GM06990 (cell line): ENCODE data around the gene LAMP5.

Experiments used
- DNase-seq: peaks from one replicate; pipeline ENCODE4 v3.0.0-alpha.2; 2011; ENCODE audit not compliant: insufficient read length; ENCODE audit errors: extremely low read depth
- H3K27me3 ChIP-seq: replicated peaks from 2 replicates; pipeline ENCODE4 v1.6.0; 2011; ENCODE audit warnings: low read length; ENCODE audit not compliant: control insufficient read depth, insufficient read depth
- H3K36me3 ChIP-seq: 2 replicates; pipeline ENCODE4 v1.5.1; 2011; ENCODE audit warnings: low read length; ENCODE audit not compliant: control insufficient read depth, insufficient read depth
- H3K4me3 ChIP-seq: replicated peaks from 2 replicates; pipeline ENCODE4 v1.5.1; 2011; ENCODE audit warnings: low read depth, mild to moderate bottlenecking, control low read depth, low read length
- CTCF ChIP-seq: IDR thresholded peaks from 2 replicates; pipeline ENCODE4 v1.5.1; 2011; ENCODE audit warnings: low read length, control low read depth, mild to moderate bottlenecking, inconsistent platforms; ENCODE audit not compliant: insufficient read depth, poor library complexity, severe bottlenecking

Gene LAMP5

GRCh38 chr20:9500121-9500520 is 14.3 kb upstream of the LAMP5 start:
- no peak for DNase-seq
- H3K36me3 ChIP-seq, result no peaks in the 10 kb centered on the region
- no peaks in the 10 kb centered on the region for H3K27me3 ChIP-seq
- no peak for TF ChIP-seq CTCF
- no peak overlapping the region for H3K4me3 ChIP-seq

GRCh38 chr20:9501473-9501872 is 12.9 kb upstream of the LAMP5 start:
- H3K4me3 ChIP-seq, result no peak overlapping the region
- DNase-seq, result no peak
- no peaks in the 10 kb centered on the region for H3K36me3 ChIP-seq
- H3K27me3 ChIP-seq, result no peaks in the 10 kb centered on the region
- TF ChIP-seq CTCF, result no peak

- TF ChIP-seq CTCF, result peak; percentile 27
- Histone ChIP-seq H3K4me3 (no peak overlapping the region), H3K27me3 (no peaks in the 10 kb centered on the region), H3K36me3 (no peaks in the 10 kb centered on the region)
- DNase-seq, result no peak
Measured at GRCh38 chr20:9503526-9504245, 10.7 kb upstream of the LAMP5 start.

- no peaks in the 10 kb centered on the region for H3K36me3 ChIP-seq
- no peak overlapping the region for H3K4me3 ChIP-seq
- no peaks in the 10 kb centered on the region for H3K27me3 ChIP-seq
- DNase-seq, result no peak
- TF ChIP-seq CTCF, result no peak
Measured at GRCh38 chr20:9506280-9506821, 8.0 kb upstream of the LAMP5 start.

- Histone ChIP-seq H3K36me3 (no peaks in the 10 kb centered on the region), H3K4me3 (no peak overlapping the region), H3K27me3 (no peaks in the 10 kb centered on the region)
- no peak for TF ChIP-seq CTCF
- DNase-seq, result no peak
Measured at GRCh38 chr20:9506964-9507369, 7.4 kb upstream of the LAMP5 start.
